ENCODE data around the gene KCNT2.

GRCh38 chr1:196319301-196319700 lies 288.9 kb downstream of the KCNT2 start:
- TF ChIP-seq POLR2A (IDR thresholded peaks at IDR 0.05; ENCODE audit: low read depth, low read length) (no peak), CTCF (IDR thresholded peaks at IDR 0.05; ENCODE audit: extremely low read depth in 1 of 2, insufficient read depth in 1 of 2, low read depth in 1 of 2, low read length in 2 of 2) (no peak), EZH2 (IDR thresholded peaks at IDR 0.05; ENCODE audit: borderline replicate concordance, low read depth, low read length, severe bottlenecking) (no peak), JUN (IDR thresholded peaks at IDR 0.05; ENCODE audit: borderline replicate concordance, insufficient read depth, insufficient read length, low read depth) (no peak), MYC (IDR thresholded peaks at IDR 0.05; ENCODE audit: low read depth, low read length) (no peak), POLR2AphosphoS5 (IDR thresholded peaks at IDR 0.05; ENCODE audit: insufficient read depth, low read depth, low read length) (no peak), MAX (IDR thresholded peaks at IDR 0.05; ENCODE audit: insufficient read depth, insufficient read length) (no peak), GATA2 (IDR thresholded peaks at IDR 0.05; ENCODE audit: insufficient read depth, insufficient read length, low read depth, low read length) (no peak), FOS (IDR thresholded peaks at IDR 0.05; ENCODE audit: borderline replicate concordance, insufficient read depth, low read length) (no peak)
